Keratinocyte (primary cell): Measurements from ENCODE around the gene PHRF1. TPM values are rescaled to one million over a fixed set of nuclear protein-coding genes. Genes with fewer than 3 reads are reported as not detected.

ENCODE experiments used
- DNase-seq: peaks from one replicate; pipeline ENCODE4 v3.0.0-alpha.2; 2011; ENCODE audit warnings: low read depth, missing footprints, low spot score
- FAIRE-seq: peaks from 2 replicates; lab custom pipeline; 2011; peaks lifted over from hg19 to GRCh38; lab: Jason Lieb, UNC
- H2AFZ ChIP-seq: 2 replicates; pipeline ENCODE4 v1.6.0; 2012; ENCODE audit warnings: low read length, control low read depth, inconsistent platforms; ENCODE audit not compliant: control insufficient read depth
- H3K27ac ChIP-seq: 2 replicates; pipeline ENCODE4 v1.5.1; 2011; ENCODE audit warnings: low read length; ENCODE audit not compliant: control insufficient read depth, insufficient read depth
- H3K27me3 ChIP-seq: 3 replicates; pipeline ENCODE4 v1.6.0; 2011; ENCODE audit warnings: low read length; ENCODE audit not compliant: control insufficient read depth, insufficient read depth; ENCODE audit errors: extremely low read depth
- H3K36me3 ChIP-seq, 2 experiments: 2 replicates in 1 of 2; 3 replicates in 1 of 2; pipeline ENCODE4 v1.5.1; 2011; ENCODE audit warnings: low read length in 2 of 2, mild to moderate bottlenecking in 1 of 2; ENCODE audit not compliant: control insufficient read depth in 2 of 2, insufficient read depth in 2 of 2; ENCODE audit errors: extremely low read depth in 1 of 2
- H3K4me1 ChIP-seq: 3 replicates; pipeline ENCODE4 v1.5.1; 2011; ENCODE audit warnings: low read length; ENCODE audit not compliant: control insufficient read depth, insufficient read depth; ENCODE audit errors: extremely low read depth
- H3K4me2 ChIP-seq: 3 replicates; pipeline ENCODE4 v1.6.0; 2011; ENCODE audit warnings: low read depth, low read length; ENCODE audit not compliant: control insufficient read depth, insufficient read depth; ENCODE audit errors: extremely low read depth
- H3K4me3 ChIP-seq, 3 experiments: fragments of 200-600 bp in 1 of 3; sonication (generic) in 1 of 3; 2 replicates in 2 of 3; 3 replicates in 1 of 3; pipeline ENCODE4 v1.5.1; 2011 to 2016; ENCODE audit warnings: low read length in 3 of 3, mild to moderate bottlenecking in 3 of 3, control low read depth in 2 of 3, inconsistent platforms in 1 of 3, low read depth in 1 of 3, mixed read lengths in 1 of 3, mixed run types in 1 of 3, moderate library complexity in 1 of 3; ENCODE audit not compliant: control insufficient read depth in 2 of 3, insufficient read depth in 2 of 3; ENCODE audit errors: extremely low read depth in 1 of 3
- H3K79me2 ChIP-seq: 2 replicates; pipeline ENCODE4 v1.6.0; 2012; ENCODE audit warnings: low read length; ENCODE audit not compliant: control insufficient read depth, insufficient read depth
- H3K9ac ChIP-seq: 3 replicates; pipeline ENCODE4 v1.6.0; 2011; ENCODE audit warnings: low read length; ENCODE audit not compliant: control insufficient read depth, insufficient read depth; ENCODE audit errors: extremely low read depth
- H3K9me1 ChIP-seq: 3 replicates; pipeline ENCODE4 v1.6.0; 2011; ENCODE audit warnings: low read length; ENCODE audit not compliant: control insufficient read depth, insufficient read depth; ENCODE audit errors: extremely low read depth
- H3K9me3 ChIP-seq: 2 replicates; pipeline ENCODE4 v1.5.1; 2012; ENCODE audit warnings: low read depth, low read length; ENCODE audit not compliant: control insufficient read depth
- H4K20me1 ChIP-seq: 3 replicates; pipeline ENCODE4 v1.6.0; 2011; ENCODE audit warnings: low read length; ENCODE audit not compliant: control insufficient read depth, insufficient read depth; ENCODE audit errors: extremely low read depth
- EZH2 ChIP-seq: IDR thresholded peaks from one replicate; pipeline ENCODE4 v1.6.1; 2012; ENCODE audit warnings: inconsistent platforms, mild to moderate bottlenecking, low read length, moderate library complexity
- dilution Hi-C: fragments of 300-500 bp; cut with MboI; formaldehyde crosslinking; loops from one replicate; pipeline ENCODE4 v1.7.0; 2020; ENCODE audit warnings: low sequenced_read_pairs; ENCODE audit not compliant: extremely low pct_ligation_motif_present
- polyA plus RNA-seq, 5 experiments: library from polyadenylated mRNA; depleted of rRNA in 3 of 5; stranded (reverse) in 3 of 5; stranded (forward) in 1 of 5; unstranded in 1 of 5; fragments of >200 nt; gene quantifications; 1 replicate in 1 of 5; 2 replicates in 3 of 5; 3 replicates in 1 of 5; pipeline versions ENCODE4 v1.2.1 to v1.2.3, GENCODE V29; 2011 to 2012; ENCODE audit warnings: missing spikeins in 2 of 5, low read depth in 1 of 5, low replicate concordance in 1 of 5
- TF ChIP-seq, protein P1 (sequence below), 3 experiments: IDR thresholded peaks in 1 of 3; conservative IDR thresholded peaks in 1 of 3; optimal IDR thresholded peaks in 1 of 3; 2 replicates in 2 of 3; 3 replicates in 1 of 3; pipeline versions ENCODE3 to v1.5.1; 2011; ENCODE audit warnings: low read length in 3 of 3, mild to moderate bottlenecking in 3 of 3, moderate library complexity in 2 of 3, control low read depth in 1 of 3, inconsistent platforms in 1 of 3; ENCODE audit not compliant: insufficient read depth in 2 of 3; ENCODE audit errors: extremely low read depth in 1 of 3

The PHRF1 gene
- polyA plus RNA-seq, 1 donor (not counting 4 experiments of a cell fraction or from before 2014, with no cell fraction given), result 10.7 TPM

DNA sequence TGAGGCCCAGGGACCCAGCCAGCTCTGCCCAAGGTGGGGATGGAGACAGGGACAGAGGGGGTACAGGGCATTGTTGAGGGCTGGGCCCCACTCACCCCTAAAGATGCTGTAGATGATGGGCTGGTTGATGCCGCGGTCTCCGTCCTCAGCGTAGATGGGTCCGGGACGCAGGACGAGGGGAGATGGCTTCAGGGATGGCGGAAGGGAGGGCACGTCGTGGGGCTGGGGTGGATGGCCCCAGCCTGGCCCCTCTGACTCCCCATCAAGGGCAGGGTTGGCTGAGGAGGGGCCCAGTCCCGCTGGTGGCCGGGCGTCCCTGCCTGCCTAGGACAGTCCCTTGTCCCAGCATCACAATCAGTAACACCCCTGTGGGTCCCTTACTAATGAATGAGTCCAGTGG is 43.9 kb downstream of the PHRF1 start:
- H4K20me1 ChIP-seq, result no peaks in the 10 kb centered on the region
- no peak overlapping the region for H2AFZ ChIP-seq
- no peaks in the 10 kb centered on the region for H3K36me3 ChIP-seq
- no peak overlapping the region for H3K4me2 ChIP-seq
- H3K27me3 ChIP-seq, result no peaks in the 10 kb centered on the region
- TF ChIP-seq EZH2, result no peak
- TF ChIP-seq, protein P1, sequence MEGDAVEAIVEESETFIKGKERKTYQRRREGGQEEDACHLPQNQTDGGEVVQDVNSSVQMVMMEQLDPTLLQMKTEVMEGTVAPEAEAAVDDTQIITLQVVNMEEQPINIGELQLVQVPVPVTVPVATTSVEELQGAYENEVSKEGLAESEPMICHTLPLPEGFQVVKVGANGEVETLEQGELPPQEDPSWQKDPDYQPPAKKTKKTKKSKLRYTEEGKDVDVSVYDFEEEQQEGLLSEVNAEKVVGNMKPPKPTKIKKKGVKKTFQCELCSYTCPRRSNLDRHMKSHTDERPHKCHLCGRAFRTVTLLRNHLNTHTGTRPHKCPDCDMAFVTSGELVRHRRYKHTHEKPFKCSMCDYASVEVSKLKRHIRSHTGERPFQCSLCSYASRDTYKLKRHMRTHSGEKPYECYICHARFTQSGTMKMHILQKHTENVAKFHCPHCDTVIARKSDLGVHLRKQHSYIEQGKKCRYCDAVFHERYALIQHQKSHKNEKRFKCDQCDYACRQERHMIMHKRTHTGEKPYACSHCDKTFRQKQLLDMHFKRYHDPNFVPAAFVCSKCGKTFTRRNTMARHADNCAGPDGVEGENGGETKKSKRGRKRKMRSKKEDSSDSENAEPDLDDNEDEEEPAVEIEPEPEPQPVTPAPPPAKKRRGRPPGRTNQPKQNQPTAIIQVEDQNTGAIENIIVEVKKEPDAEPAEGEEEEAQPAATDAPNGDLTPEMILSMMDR (optimal IDR thresholded peaks at IDR 0.05 in 1 of 3, IDR thresholded peaks at IDR 0.05 in 1 of 3, conservative IDR thresholded peaks at IDR 0.05 in 1 of 3; ENCODE audit: extremely low read depth in 1 of 3, insufficient read depth in 2 of 3, low read length in 3 of 3), result no peak
- peaks cover 2% of the 10 kb centered on the region for H3K79me2 ChIP-seq
- no peaks in the 10 kb centered on the region for H3K9me3 ChIP-seq
- dilution Hi-C loops, result no loop called here
- no peak overlapping the region for H3K27ac ChIP-seq
- no peaks in the 10 kb centered on the region for H3K4me1 ChIP-seq
- H3K9ac ChIP-seq, result no peak overlapping the region
- no peaks in the 10 kb centered on the region for H3K9me1 ChIP-seq
- no peak for FAIRE-seq
- no peak for DNase-seq
- no peak overlapping the region for H3K4me3 ChIP-seq

GRCh38 chr11:620935-621814 is 44.9 kb downstream of the PHRF1 start:
- Histone ChIP-seq H3K4me1 (no peaks in the 10 kb centered on the region), H4K20me1 (no peaks in the 10 kb centered on the region), H3K4me3 (no peak overlapping the region), H3K79me2 (no peaks in the 10 kb centered on the region), H3K9me3 (no peaks in the 10 kb centered on the region), H3K9me1 (no peaks in the 10 kb centered on the region), H3K4me2 (no peak overlapping the region), H2AFZ (no peak overlapping the region), H3K27me3 (no peaks in the 10 kb centered on the region), H3K9ac (no peak overlapping the region), H3K36me3 (no peaks in the 10 kb centered on the region), H3K27ac (no peak overlapping the region)
- dilution Hi-C loops, result no loop called here
- TF ChIP-seq, protein P1 (optimal IDR thresholded peaks at IDR 0.05 in 1 of 3, IDR thresholded peaks at IDR 0.05 in 1 of 3, conservative IDR thresholded peaks at IDR 0.05 in 1 of 3; ENCODE audit: extremely low read depth in 1 of 3, insufficient read depth in 2 of 3, low read length in 3 of 3), result no peak
- no peak for TF ChIP-seq EZH2
- FAIRE-seq, result no peak
- DNase-seq, result no peak
